OCI-LY1 (cell line): ENCODE data around the gene STRN4.

Experiments used
- EZH2 ChIP-seq: fragments of 200-600 bp; sonication (generic), shearing (Covaris generic); IDR thresholded peaks from 2 replicates; pipeline ENCODE4 v1.8.0; 2017; ENCODE audit warnings: borderline replicate concordance, mixed run types, mild to moderate bottlenecking, antibody characterized with exemption, low read length, moderate library complexity, mixed read lengths
- TF ChIP-seq, protein P1 (sequence below): fragments of 200-600 bp; sonication (generic), shearing (Covaris generic); IDR thresholded peaks from 2 replicates; pipeline ENCODE4 v1.5.1; 2017; ENCODE audit warnings: mild to moderate bottlenecking, antibody characterized with exemption, low read length, moderate library complexity, mixed read lengths

DNA sequence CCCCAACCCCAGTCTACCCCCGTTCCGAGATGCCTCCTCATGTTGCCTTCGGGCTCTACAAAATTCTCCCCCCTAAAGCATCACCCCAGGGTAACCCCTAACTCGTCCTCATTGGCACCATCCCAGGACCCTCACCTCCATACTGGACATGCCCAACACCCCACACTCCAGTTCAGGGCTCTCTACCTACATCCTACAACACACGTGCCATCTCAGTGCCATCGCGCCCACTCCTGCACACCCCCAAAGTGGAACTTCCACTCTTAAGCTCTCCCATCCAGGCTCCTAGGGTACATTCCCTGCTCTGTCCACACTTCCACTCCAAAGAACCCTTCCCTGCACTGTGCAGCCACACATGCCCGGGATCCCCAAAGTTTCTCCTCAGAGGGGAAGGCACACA lies 1.2 kb downstream of the STRN4 start:
- TF ChIP-seq, protein P1, sequence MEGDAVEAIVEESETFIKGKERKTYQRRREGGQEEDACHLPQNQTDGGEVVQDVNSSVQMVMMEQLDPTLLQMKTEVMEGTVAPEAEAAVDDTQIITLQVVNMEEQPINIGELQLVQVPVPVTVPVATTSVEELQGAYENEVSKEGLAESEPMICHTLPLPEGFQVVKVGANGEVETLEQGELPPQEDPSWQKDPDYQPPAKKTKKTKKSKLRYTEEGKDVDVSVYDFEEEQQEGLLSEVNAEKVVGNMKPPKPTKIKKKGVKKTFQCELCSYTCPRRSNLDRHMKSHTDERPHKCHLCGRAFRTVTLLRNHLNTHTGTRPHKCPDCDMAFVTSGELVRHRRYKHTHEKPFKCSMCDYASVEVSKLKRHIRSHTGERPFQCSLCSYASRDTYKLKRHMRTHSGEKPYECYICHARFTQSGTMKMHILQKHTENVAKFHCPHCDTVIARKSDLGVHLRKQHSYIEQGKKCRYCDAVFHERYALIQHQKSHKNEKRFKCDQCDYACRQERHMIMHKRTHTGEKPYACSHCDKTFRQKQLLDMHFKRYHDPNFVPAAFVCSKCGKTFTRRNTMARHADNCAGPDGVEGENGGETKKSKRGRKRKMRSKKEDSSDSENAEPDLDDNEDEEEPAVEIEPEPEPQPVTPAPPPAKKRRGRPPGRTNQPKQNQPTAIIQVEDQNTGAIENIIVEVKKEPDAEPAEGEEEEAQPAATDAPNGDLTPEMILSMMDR: no peak
- TF ChIP-seq EZH2: no peak
